Measurements from ENCODE around the gene HCN3. TPM values are rescaled to one million over a fixed set of nuclear protein-coding genes. Genes with fewer than 3 reads are reported as not detected.
"Not testable (repeated sequence)": the region's sequence is repeated elsewhere in the genome, so short reads cannot be mapped to it uniquely, and the experiment has no call there.

HCN3 gene
- total RNA-seq, 1 donor from 2014 or later = 1.5 TPM

DNA sequence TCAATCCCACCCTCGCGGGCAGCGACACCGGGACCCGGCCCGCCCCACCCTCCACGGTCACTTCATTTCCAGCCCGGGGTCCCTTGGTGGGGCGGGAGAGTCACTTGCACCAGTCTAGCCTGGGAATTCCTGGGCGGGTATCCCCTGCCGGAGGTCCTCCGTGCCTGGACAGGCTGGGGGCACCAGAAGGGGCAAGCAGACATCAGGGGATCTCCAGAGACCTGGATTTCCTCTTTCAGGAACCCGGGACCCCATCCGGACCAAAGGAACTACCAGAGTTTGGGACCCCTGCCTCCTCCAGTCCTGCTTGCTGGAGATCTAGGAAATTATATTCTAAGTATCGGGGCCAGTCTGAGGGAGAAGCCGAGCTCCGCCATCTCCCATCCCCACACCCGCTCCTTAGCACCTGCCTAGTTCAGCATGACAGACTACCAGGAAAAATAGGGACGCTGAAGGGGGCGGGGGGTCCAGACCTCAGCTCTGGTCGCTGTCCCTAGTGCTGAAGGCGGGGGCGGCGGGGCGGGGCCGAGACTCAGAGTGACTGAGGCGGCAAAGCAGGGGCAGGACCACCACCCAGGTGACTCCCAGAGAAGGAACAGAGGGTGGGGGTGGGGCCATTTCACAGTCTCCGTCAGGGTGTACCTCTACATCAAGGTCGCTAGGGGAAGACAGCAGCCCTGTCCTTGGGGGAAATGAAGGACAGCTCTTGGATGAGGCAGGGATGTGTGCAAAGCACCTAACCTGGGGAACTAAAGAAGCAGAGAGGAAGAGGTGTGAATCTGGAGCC lies 832 bp downstream of the HCN3 start:
- DNase-seq (peak; percentile 69), ATAC-seq (peak; percentile 11)
- intact Hi-C loops (cut with micrococcal nuclease) = loop anchor here (10.0 kb wide), 1 partner anchor 47 kb away; the partner anchor contains the start of gene RUSC1

- no peak for DNase-seq
- no peak for ATAC-seq
- intact Hi-C loops (cut with micrococcal nuclease) = loop anchor here (10.0 kb wide), 1 partner anchor 46 kb away; the partner anchor contains the start of gene RUSC1
These were observed 1.5 kb downstream of the HCN3 start for GRCh38 chr1:155278689-155279160.

GRCh38 chr1:155279268-155279667 lies 2.0 kb downstream of the HCN3 start:
- ATAC-seq (no peak), DNase-seq (no peak)
- intact Hi-C loops (cut with micrococcal nuclease) = loop anchor here (10.0 kb wide), 1 partner anchor 46 kb away; the partner anchor contains the start of gene RUSC1

GRCh38 chr1:155282488-155283091 lies 5.3 kb downstream of the HCN3 start:
- intact Hi-C loops (cut with micrococcal nuclease) = no loop called here
- no peak for ATAC-seq
- no peak for DNase-seq

- ATAC-seq (no peak), DNase-seq (no peak)
- intact Hi-C loops (cut with micrococcal nuclease) = no loop called here
These were observed 7.2 kb downstream of the HCN3 start for GRCh38 chr1:155284476-155284875.

DNA sequence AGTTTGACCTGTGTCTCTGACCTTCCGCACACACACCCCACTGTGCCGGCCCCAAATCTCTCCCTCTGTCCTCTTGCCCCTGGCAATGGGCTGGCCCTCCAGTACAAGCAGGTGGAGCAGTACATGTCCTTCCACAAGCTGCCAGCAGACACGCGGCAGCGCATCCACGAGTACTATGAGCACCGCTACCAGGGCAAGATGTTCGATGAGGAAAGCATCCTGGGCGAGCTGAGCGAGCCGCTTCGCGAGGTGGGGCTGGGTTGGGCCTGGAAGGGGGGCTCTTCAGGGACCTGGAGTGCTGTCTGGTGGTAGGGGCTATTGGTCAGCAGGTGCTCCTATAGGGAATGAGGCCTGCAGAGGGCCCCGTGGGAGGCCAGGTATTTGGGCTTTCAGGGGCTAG lies 7.8 kb downstream of the HCN3 start:
- DNase-seq (no peak), ATAC-seq (no peak)
- intact Hi-C loops (cut with micrococcal nuclease) = no loop called here

- intact Hi-C loops (cut with micrococcal nuclease) = no loop called here
- no peak for DNase-seq
- no peak for ATAC-seq
These were observed 8.4 kb downstream of the HCN3 start for GRCh38 chr1:155285631-155286044.

DNA sequence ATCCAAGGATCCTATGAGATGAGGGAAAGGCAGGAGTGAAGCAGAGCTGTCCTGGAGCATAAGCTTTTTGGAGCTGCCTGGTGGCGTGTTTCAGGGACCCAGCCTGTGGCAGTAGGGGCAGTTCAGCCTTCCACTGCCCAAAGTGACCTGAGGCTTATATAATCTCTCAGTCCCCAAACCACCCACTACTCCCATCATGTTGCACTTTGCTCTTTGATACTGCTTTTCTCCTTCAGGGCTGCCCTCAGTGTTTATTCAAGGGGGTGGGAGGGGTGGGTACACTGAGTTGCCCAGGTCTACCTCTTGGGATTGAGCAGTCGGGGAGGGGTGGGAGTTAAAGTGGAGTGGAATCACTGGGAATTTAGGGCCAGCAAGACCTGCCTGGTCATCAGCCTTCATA lies 9.3 kb downstream of the HCN3 start:
- ATAC-seq = no peak
- intact Hi-C loops (cut with micrococcal nuclease) = no loop called here
- DNase-seq = no peak

DNA sequence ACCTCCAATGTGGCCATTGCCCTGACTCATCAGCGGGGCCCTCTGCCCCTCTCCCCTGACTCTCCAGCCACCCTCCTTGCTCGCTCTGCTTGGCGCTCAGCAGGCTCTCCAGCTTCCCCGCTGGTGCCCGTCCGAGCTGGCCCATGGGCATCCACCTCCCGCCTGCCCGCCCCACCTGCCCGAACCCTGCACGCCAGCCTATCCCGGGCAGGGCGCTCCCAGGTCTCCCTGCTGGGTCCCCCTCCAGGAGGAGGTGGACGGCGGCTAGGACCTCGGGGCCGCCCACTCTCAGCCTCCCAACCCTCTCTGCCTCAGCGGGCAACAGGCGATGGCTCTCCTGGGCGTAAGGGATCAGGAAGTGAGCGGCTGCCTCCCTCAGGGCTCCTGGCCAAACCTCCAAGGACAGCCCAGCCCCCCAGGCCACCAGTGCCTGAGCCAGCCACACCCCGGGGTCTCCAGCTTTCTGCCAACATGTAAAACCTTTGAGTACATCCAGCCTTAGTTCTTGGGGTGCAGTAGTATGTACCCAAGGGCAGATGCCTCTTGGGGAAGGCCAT lies 10.8 kb downstream of the HCN3 start:
- intact Hi-C loops (cut with micrococcal nuclease) = no loop called here
- DNase-seq (no peak), ATAC-seq (no peak)

DNA sequence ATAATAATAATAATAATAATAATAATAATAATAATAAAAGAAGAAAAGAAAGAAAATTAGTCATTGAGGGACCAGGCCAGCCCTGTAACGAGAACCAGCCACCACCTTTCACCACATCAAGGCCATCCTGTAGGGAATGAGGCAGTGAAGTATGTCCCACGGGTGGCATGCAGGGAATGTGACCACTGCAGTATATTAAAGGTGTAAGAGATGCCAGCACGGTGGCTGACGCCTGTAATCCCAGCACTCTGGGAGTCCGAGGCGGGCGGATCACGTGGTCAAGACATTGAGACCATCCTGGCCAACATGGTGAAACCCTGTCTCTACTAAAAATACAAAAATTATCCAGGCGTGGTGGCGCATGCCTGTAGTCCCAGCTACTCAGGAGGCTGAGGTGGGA lies 13.7 kb downstream of the HCN3 start:
- intact Hi-C loops (cut with micrococcal nuclease); ATAC-seq; DNase-seq: not testable (repeated sequence)

DNA sequence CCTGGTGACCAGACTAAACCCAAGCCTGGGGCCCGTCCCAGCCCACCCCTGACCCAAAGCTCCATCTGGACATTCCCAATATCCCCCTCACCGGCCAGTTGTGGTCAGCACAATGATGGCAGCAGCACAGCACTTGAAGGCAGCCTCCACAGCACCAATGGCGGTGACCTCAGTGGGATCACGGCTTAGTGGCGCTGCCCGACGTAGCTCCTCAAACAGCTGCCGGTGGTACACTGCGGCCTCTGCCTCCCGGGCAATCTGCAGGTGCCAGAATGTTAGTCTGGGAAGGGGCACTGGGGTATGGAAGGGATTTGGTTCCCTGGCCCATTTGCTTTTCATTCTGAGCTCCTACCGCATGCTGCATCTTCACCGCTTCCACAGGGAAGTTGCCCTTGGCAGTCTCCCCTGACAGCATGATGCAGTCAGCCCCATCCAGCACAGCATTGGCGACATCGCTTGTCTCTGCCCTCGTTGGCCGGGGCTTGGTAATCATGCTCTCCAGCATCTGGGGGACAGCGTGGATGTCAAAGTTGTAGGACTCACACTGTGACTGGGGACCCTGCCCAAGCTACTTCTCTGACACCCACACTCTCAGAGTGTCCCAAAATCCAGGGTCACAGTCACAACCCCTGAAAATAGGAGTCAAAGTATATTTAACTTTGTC lies 16.0 kb downstream of the HCN3 start:
- intact Hi-C loops (cut with micrococcal nuclease) = no loop called here
- ATAC-seq (no peak), DNase-seq (no peak)

- intact Hi-C loops (cut with micrococcal nuclease) = no loop called here
- DNase-seq (no peak), ATAC-seq (peak; percentile 17)
These were observed 17.4 kb downstream of the HCN3 start for GRCh38 chr1:155294520-155295182.

DNA sequence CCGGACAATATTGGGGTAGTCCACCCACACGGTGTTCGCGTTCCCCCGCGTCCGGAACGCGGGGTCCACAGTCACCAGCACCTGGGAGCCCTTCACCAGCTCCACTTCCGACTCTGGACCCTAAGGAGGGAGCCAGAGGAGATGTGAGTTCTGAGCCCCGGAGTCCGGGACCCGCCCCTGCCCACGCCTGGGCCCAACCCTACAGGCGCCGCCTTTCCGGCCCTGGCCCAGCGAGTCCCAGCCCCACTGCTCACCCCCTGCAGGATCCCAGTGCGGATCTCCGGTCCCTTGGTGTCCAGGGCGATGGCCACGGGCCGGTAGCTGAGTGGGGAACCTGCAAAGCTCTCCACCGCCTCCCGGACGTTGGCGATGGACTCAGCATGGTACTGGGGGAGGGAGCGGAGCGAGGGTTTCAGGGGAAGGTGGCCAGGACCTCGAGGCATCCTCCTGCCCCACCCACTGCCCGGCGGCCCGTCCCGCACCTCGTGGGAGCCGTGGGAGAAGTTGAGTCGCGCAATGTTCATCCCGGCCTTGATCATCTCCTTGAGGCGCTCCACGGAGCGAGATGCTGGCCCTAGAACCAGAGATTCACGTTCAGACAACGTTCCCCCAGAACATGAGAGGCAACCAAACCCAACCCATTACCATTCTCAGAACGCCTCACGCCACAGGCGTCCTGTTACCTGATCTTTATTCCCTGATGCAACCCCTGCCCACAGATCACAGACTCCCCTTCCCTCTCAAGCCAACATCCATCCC lies 18.1 kb downstream of the HCN3 start:
- DNase-seq (no peak), ATAC-seq (peak; percentile 38)
- intact Hi-C loops (cut with micrococcal nuclease) = no loop called here

- no peak for DNase-seq
- ATAC-seq = no peak
- intact Hi-C loops (cut with micrococcal nuclease) = no loop called here
These were observed 18.6 kb downstream of the HCN3 start for GRCh38 chr1:155295942-155296267.

GRCh38 chr1:155296661-155297060 lies 19.4 kb downstream of the HCN3 start:
- ATAC-seq (no peak), DNase-seq (no peak)
- intact Hi-C loops (cut with micrococcal nuclease) = no loop called here

- intact Hi-C loops (cut with micrococcal nuclease) = no loop called here
- DNase-seq (no peak), ATAC-seq (no peak)
These were observed 20.1 kb downstream of the HCN3 start for GRCh38 chr1:155297384-155297783.

- intact Hi-C loops (cut with micrococcal nuclease) = no loop called here
- ATAC-seq (no peak), DNase-seq (no peak)
These were observed 22.8 kb downstream of the HCN3 start for GRCh38 chr1:155300024-155300423.

DNA sequence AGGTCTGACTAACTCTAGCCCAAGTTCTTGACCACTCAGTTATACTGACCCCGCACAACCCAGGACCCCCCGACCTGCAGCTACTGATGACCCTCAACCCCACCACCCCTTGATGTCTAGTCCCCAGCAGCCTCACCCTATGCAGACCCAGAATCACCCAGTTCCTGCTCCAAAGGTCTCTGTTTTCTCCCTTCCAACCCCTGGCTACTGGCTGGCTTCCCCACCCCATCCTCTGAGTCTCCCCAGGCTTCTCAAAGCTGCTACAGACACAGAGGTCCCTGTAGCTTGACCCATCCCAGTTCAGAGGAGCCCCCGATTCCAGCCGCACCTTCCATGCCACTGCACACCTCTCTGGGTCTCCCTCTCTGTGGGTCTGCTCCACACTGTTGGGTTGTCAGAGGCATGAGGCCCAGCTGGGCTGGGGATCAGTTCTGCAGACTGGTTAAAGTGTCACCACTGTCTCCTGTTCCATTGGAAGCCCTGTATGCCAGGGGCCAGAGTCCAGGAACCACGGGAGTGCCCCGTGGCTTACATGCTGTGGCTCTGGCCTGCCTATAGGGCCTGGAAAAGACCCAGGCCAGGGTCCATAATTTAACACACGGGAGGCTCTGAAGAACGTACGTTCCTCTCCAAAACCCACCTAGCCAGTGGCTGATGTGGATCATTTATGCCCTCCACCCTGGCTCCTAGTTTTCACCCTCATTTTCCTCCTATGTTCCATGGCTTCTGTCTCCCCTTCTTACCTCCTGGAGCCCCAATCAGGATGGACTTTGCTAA lies 23.5 kb downstream of the HCN3 start:
- ATAC-seq (no peak), DNase-seq (no peak)
- intact Hi-C loops (cut with micrococcal nuclease) = no loop called here

All from left ventricle myocardium superior (tissue), 1 donor.